HepG2 (cell line): Measurements from ENCODE around the gene C1orf115. TPM values are rescaled to one million over a fixed set of nuclear protein-coding genes. Genes with fewer than 3 reads are reported as not detected.

Source experiments
- ATAC-seq: fragments of 200-7000 bp; cut with Tn5 transposase; 3 replicates; pipeline ENCODE4 v1.9.1; 2020; ENCODE audit warnings: mild to moderate bottlenecking, moderate library complexity
- BruUV-seq: library from RNA; stranded (reverse); fragments of 400-500 nt; replicated peaks from 2 replicates; lab custom pipeline; 2021; lab: Mats Ljungman, UMichigan
- CTCF ChIA-PET: fragments of 300-600 bp; formaldehyde crosslinking; extraction: SDS; loops from one replicate; lab custom pipeline; 2021; ENCODE audit warnings: low total read pairs, inconsistent platforms, low intra/inter-chr PET ratio; lab: Yijun Ruan, JAX
- POLR2A ChIA-PET: fragments of 350-600 bp; sonication (Branson Sonifier 250); formaldehyde crosslinking; loops from one replicate; lab custom pipeline; 2020; ENCODE audit warnings: antibody characterized with exemption, inconsistent platforms; lab: Yijun Ruan, JAX
- DNase-seq: peaks from one replicate; pipeline ENCODE4 v3.0.0-alpha.2; 2015; ENCODE audit warnings: low spot score
- FAIRE-seq: peaks from 3 replicates; lab custom pipeline; 2011; peaks lifted over from hg19 to GRCh38; lab: Jason Lieb, UNC
- H2AFZ ChIP-seq: one replicate; pipeline ENCODE4 v1.6.1; 2011; ENCODE audit warnings: low read length, inconsistent platforms
- H3K27ac ChIP-seq: fragments of 300-600 bp; 3 replicates; pipeline ENCODE4 v1.8.0; 2011; ENCODE audit warnings: mixed run types, mild to moderate bottlenecking, mixed read lengths, low read length, inconsistent platforms; ENCODE audit not compliant: insufficient read depth; ENCODE audit errors: extremely low read length
- H3K27me3 ChIP-seq, 2 experiments: fragments of 200-600 bp in 1 of 2; 2 replicates in 1 of 2; 3 replicates in 1 of 2; pipeline versions ENCODE4 v1.6.0 to v1.8.0; 2011; ENCODE audit warnings: low read length in 2 of 2, mild to moderate bottlenecking in 2 of 2, moderate library complexity in 2 of 2, inconsistent platforms in 1 of 2; ENCODE audit not compliant: insufficient read depth in 2 of 2, control insufficient read depth in 1 of 2
- H3K36me3 ChIP-seq, 2 experiments: fragments of 200-600 bp in 1 of 2; replicated peaks in 1 of 2; 2 replicates in 1 of 2; 3 replicates in 1 of 2; pipeline versions ENCODE4 v1.5.1 to v1.8.0; 2011; ENCODE audit warnings: low read length in 2 of 2, inconsistent platforms in 1 of 2; ENCODE audit not compliant: insufficient read depth in 2 of 2, control insufficient read depth in 1 of 2
- H3K4me1 ChIP-seq: 2 replicates; pipeline ENCODE4 v1.5.1; 2012; ENCODE audit warnings: low read length, inconsistent platforms; ENCODE audit not compliant: insufficient read depth
- H3K4me2 ChIP-seq: 2 replicates; pipeline ENCODE4 v1.6.0; 2011; ENCODE audit warnings: low read depth, low read length, inconsistent platforms
- H3K4me3 ChIP-seq, 3 experiments: fragments of 200-600 bp in 1 of 3; sonication (generic), shearing (Covaris generic) in 1 of 3; replicated peaks in 1 of 3; 2 replicates each; pipeline ENCODE4 v1.5.1; 2011 to 2016; ENCODE audit warnings: low read length in 3 of 3, inconsistent platforms in 2 of 3, low read depth in 2 of 3, mild to moderate bottlenecking in 2 of 3, control low read depth in 1 of 3, mixed read lengths in 1 of 3; ENCODE audit not compliant: insufficient read depth in 1 of 3
- H3K79me2 ChIP-seq: one replicate; pipeline ENCODE4 v1.6.1; 2011; ENCODE audit warnings: low read length, inconsistent platforms; ENCODE audit not compliant: insufficient read depth
- H3K9ac ChIP-seq: 2 replicates; pipeline ENCODE4 v1.6.0; 2011; ENCODE audit warnings: mild to moderate bottlenecking, low read depth, low read length, inconsistent platforms; ENCODE audit not compliant: insufficient read depth
- H3K9me3 ChIP-seq: 2 replicates; pipeline ENCODE4 v1.5.1; 2012; ENCODE audit warnings: mild to moderate bottlenecking, low read length
- H4K20me1 ChIP-seq: 2 replicates; pipeline ENCODE4 v1.6.0; 2011; ENCODE audit warnings: inconsistent platforms, mild to moderate bottlenecking, low read length, moderate library complexity; ENCODE audit not compliant: insufficient read depth
- ARNTL ChIP-seq: sonication (generic); formaldehyde crosslinking; IDR thresholded peaks from 2 replicates; pipeline ENCODE4 v1.4.0; 2020; ENCODE audit warnings: mild to moderate bottlenecking, missing genetic modification reagents
- ATF3 ChIP-seq: sonication (generic); formaldehyde crosslinking; IDR thresholded peaks from 2 replicates; pipeline ENCODE4 v1.4.0; 2020; ENCODE audit warnings: missing genetic modification reagents
- CCAR2 ChIP-seq: fragments of 200-400 bp; formaldehyde crosslinking; optimal IDR thresholded peaks from 2 replicates; pipeline ENCODE3; 2018; ENCODE audit warnings: low read depth, mild to moderate bottlenecking, low read length, moderate library complexity
- DMTF1 ChIP-seq: sonication (generic); formaldehyde crosslinking; IDR thresholded peaks from 2 replicates; pipeline ENCODE4 v1.4.0; 2020; ENCODE audit warnings: mild to moderate bottlenecking, missing genetic modification reagents
- HOXA7 ChIP-seq: sonication (generic); formaldehyde crosslinking; IDR thresholded peaks from 2 replicates; pipeline ENCODE4 v1.8.1; 2022; ENCODE audit warnings: mild to moderate bottlenecking, missing genetic modification reagents, moderate library complexity
- KDM2A ChIP-seq: sonication (generic); formaldehyde crosslinking; IDR thresholded peaks from 2 replicates; pipeline ENCODE4 v1.4.0; 2020; ENCODE audit warnings: low read depth, missing genetic modification reagents, borderline replicate concordance
- NR0B2 ChIP-seq: sonication (generic); formaldehyde crosslinking; IDR thresholded peaks from 2 replicates; pipeline ENCODE4 v1.4.0; 2020; ENCODE audit warnings: mild to moderate bottlenecking, missing genetic modification reagents
- ZFP82 ChIP-seq: sonication (generic); formaldehyde crosslinking; IDR thresholded peaks from 2 replicates; pipeline ENCODE4 v1.5.1; 2020; ENCODE audit warnings: mild to moderate bottlenecking, missing genetic modification reagents, borderline replicate concordance
- ZFP91 ChIP-seq: sonication (generic); formaldehyde crosslinking; IDR thresholded peaks from 2 replicates; pipeline ENCODE4 v1.9.0; 2022; ENCODE audit warnings: missing genetic modification reagents, mild to moderate bottlenecking, borderline replicate concordance
- ZNF607 ChIP-seq: sonication (generic); formaldehyde crosslinking; IDR thresholded peaks from 2 replicates; pipeline ENCODE4 v1.5.1; 2020; ENCODE audit warnings: missing genetic modification reagents, mild to moderate bottlenecking, borderline replicate concordance
- WGBS: methylation state at CpG from one replicate; pipeline ENCODE4 v1.1.6; 2017; ENCODE audit warnings: low lambda C conversion rate; 5-methylcytosine and 5-hydroxymethylcytosine counted together
- in situ Hi-C: cut with HindIII; loops from 2 replicates; pipeline ENCODE4 v1.10.0; 2017; ENCODE audit warnings: low pct_unique_long_range_greater_than_20kb; ENCODE audit not compliant: extremely low pct_ligation_motif_present
- intact Hi-C: fragments of 100-400 bp; cut with micrococcal nuclease; formaldehyde crosslinking; loops from one replicate; pipeline ENCODE4 v1.10.0; 2022; ENCODE audit not compliant: unreplicated experiment
- polyA plus RNA-seq, 8 experiments: library from polyadenylated mRNA; depleted of rRNA in 3 of 8; stranded (reverse) in 7 of 8; unstranded in 1 of 8; fragments of >200 nt; fragmentation: Illumina TruSeq in 4 of 8; extraction: Trizol in 4 of 8; gene quantifications; 2 replicates each; pipeline versions ENCODE4 v1.2.1 to v1.2.3, GENCODE V29; 2011 to 2016; ENCODE audit warnings: low read depth in 4 of 8, missing spikeins in 1 of 8, mixed read lengths in 1 of 8; ENCODE audit not compliant: insufficient read depth in 1 of 8
- total RNA-seq, 5 experiments: library from RNA; depleted of rRNA; stranded (reverse); fragments of >200 nt; fragmentation: Illumina TruSeq; extraction: Trizol; gene quantifications; 2 replicates each; pipeline ENCODE4 v1.2.3, GENCODE V29; 2016; ENCODE audit warnings: low read depth in 1 of 5

The C1orf115 gene
- total and polyA plus RNA-seq, 2 of the 13 experiments (the other 11 are each of a cell fraction or from before 2014, with no cell fraction given): 25.2 to 85.9 TPM

GRCh38 chr1:220732621-220733020 lies 42.5 kb downstream of the C1orf115 start:
- intact Hi-C loops (loop anchor here (1.0 kb wide), 4 partner anchors 16 to 52 kb away; partner anchors contain the start of genes C1orf115 and MTARC2), in situ Hi-C loops (loop anchor here (5.0 kb wide), 1 partner anchor 35 kb away; no protein-coding TSS in a partner anchor)
- ATAC-seq (no peak), FAIRE-seq (no peak), DNase-seq (no peak)
- ChIA-PET CTCF (interaction anchor here (1.6 to 3.0 kb wide), 4 partner anchors 15 to 52 kb away, joined by 5 to 33 read pairs (median 15); partner anchors contain the start of genes C1orf115 and MTARC2), POLR2A (interaction anchor here (1.0 to 3.4 kb wide), 6 partner anchors 16 to 54 kb away, joined by 3 to 59 read pairs (median 10); partner anchors contain the start of genes MTARC1 and MTARC2)
- H3K27me3 ChIP-seq: no peaks in the 10 kb centered on the region
- no peaks in the 10 kb centered on the region for H3K36me3 ChIP-seq
- H3K27ac ChIP-seq: no peak overlapping the region
- no peak overlapping the region for H3K9ac ChIP-seq
- H3K4me3 ChIP-seq: no peak overlapping the region
- H3K4me2 ChIP-seq: peak overlapping the region; percentile 100
- no peaks in the 10 kb centered on the region for H3K79me2 ChIP-seq
- H2AFZ ChIP-seq: no peak overlapping the region
- BruUV-seq: no TSS peak
- peaks cover 31% of the 10 kb centered on the region for H3K4me1 ChIP-seq
- H3K9me3 ChIP-seq: no peaks in the 10 kb centered on the region
- 89% methylated on average over 7 of the region's 7 CpGs for WGBS
- no peaks in the 10 kb centered on the region for H4K20me1 ChIP-seq
- TF ChIP-seq ZFP82 (CRISPR knock-in tag): no peak
- TF ChIP-seq HOXA7: no peak
- no peak for TF ChIP-seq NR0B2 (CRISPR knock-in tag)
- TF ChIP-seq KDM2A (CRISPR knock-in tag): peak; percentile 12; the same call in 1 of the 2 replicates
- no peak for TF ChIP-seq DMTF1 (CRISPR knock-in tag)
- TF ChIP-seq ZNF607 (CRISPR knock-in tag): no peak
- no peak for TF ChIP-seq ATF3
- TF ChIP-seq ARNTL (CRISPR knock-in tag): no peak
- no peak for TF ChIP-seq CCAR2
- TF ChIP-seq ZFP91: 0 out of 2 replicates have a peak, but pooled peaks have one; percentile 17
